ENCODE results near the gene RNU6-9.

The RNU6-9 gene

GRCh38 chr19:897442-898039 is 4.3 kb downstream of the RNU6-9 start:
- TF ChIP-seq CTCF (IDR thresholded peaks at IDR 0.05; ENCODE audit: insufficient read depth, missing control alignments): no peak
- DNase-seq (ENCODE audit: insufficient read length, low spot score) (no peak), FAIRE-seq (no peak)

GRCh38 chr19:898663-899062 is 5.4 kb downstream of the RNU6-9 start:
- TF ChIP-seq CTCF (IDR thresholded peaks at IDR 0.05; ENCODE audit: insufficient read depth, missing control alignments): no peak
- no peak for FAIRE-seq
- no peak for DNase-seq (ENCODE audit: insufficient read length, low spot score)

- FAIRE-seq (no peak), DNase-seq (ENCODE audit: insufficient read length, low spot score) (no peak)
- no peak for TF ChIP-seq CTCF (IDR thresholded peaks at IDR 0.05; ENCODE audit: insufficient read depth, missing control alignments)
These were observed 6.2 kb downstream of the RNU6-9 start for GRCh38 chr19:899336-900042.

GRCh38 chr19:900043-900301 is 6.7 kb downstream of the RNU6-9 start:
- no peak for TF ChIP-seq CTCF (IDR thresholded peaks at IDR 0.05; ENCODE audit: insufficient read depth, missing control alignments)
- no peak for FAIRE-seq

GRCh38 chr19:900302-901111 is 7.2 kb downstream of the RNU6-9 start:
- DNase-seq (ENCODE audit: insufficient read length, low spot score) (peak; percentile 80), FAIRE-seq (no peak)
- TF ChIP-seq CTCF (IDR thresholded peaks at IDR 0.05; ENCODE audit: insufficient read depth, missing control alignments): no peak

More at GRCh38 chr19:900043-900301, 6.7 kb downstream of the RNU6-9 start:
- no peak for DNase-seq (ENCODE audit: insufficient read length, low spot score)

GRCh38 chr19:901216-902092 is 8.2 kb downstream of the RNU6-9 start:
- FAIRE-seq: no peak
- DNase-seq (ENCODE audit: insufficient read length, low spot score): no peak
- TF ChIP-seq CTCF (IDR thresholded peaks at IDR 0.05; ENCODE audit: insufficient read depth, missing control alignments): no peak
